HG03060 (cell line): ENCODE results near the gene NAIP.
A peak's percentile ranks its signal among the peaks of the same experiment; 100 is the strongest.
"Not testable (repeated sequence)": the region's sequence is repeated elsewhere in the genome, so short reads cannot be mapped to it uniquely, and the experiment has no call there.

Experiments
- ATAC-seq: cut with Tn5 transposase; IDR thresholded peaks from one replicate; pipeline ENCODE4 v1.9.1; 2021; ENCODE audit warnings: low read depth, moderate number of reproducible peaks; ENCODE audit not compliant: unreplicated experiment

Gene NAIP, protein sequence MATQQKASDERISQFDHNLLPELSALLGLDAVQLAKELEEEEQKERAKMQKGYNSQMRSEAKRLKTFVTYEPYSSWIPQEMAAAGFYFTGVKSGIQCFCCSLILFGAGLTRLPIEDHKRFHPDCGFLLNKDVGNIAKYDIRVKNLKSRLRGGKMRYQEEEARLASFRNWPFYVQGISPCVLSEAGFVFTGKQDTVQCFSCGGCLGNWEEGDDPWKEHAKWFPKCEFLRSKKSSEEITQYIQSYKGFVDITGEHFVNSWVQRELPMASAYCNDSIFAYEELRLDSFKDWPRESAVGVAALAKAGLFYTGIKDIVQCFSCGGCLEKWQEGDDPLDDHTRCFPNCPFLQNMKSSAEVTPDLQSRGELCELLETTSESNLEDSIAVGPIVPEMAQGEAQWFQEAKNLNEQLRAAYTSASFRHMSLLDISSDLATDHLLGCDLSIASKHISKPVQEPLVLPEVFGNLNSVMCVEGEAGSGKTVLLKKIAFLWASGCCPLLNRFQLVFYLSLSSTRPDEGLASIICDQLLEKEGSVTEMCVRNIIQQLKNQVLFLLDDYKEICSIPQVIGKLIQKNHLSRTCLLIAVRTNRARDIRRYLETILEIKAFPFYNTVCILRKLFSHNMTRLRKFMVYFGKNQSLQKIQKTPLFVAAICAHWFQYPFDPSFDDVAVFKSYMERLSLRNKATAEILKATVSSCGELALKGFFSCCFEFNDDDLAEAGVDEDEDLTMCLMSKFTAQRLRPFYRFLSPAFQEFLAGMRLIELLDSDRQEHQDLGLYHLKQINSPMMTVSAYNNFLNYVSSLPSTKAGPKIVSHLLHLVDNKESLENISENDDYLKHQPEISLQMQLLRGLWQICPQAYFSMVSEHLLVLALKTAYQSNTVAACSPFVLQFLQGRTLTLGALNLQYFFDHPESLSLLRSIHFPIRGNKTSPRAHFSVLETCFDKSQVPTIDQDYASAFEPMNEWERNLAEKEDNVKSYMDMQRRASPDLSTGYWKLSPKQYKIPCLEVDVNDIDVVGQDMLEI (N-terminal part only)

DNA sequence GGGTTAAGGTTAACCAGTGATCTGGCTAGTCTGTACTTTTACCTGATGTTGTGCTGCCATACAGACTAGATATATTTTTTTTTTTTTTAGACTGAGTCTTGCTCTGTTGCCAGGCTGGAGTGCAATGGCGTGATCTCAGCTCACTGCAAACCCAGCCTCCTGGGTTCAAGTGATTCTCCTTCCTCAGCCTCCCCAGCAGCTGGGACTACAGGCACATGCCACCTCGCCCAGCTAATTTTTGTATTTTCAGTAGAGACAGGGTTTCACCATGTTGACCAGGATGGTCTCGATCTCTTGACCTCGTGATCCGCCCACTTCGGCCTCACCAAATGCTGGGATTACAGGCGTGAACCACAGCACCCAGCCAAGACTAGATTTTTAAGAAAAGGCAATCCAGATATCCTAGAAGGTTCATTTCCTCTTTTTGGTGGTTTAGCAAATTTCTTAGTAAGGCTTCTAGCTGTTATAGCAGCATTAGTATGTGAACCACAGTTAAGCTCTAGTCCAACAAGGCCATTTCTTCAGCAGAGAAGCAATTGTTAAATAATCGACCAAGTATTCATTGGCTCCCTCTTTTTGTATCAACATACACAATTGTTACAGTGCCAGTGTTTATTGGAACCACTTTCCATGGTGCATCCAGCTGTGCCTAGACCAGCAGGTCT lies at the start of gene NAIP:
NAIP (minus strand) TSS at position 51 of the 665 bp plus-strand sequence. CDS start 12,424 bp downstream, outside the sequence.
- ATAC-seq: not testable (repeated sequence)

DNA sequence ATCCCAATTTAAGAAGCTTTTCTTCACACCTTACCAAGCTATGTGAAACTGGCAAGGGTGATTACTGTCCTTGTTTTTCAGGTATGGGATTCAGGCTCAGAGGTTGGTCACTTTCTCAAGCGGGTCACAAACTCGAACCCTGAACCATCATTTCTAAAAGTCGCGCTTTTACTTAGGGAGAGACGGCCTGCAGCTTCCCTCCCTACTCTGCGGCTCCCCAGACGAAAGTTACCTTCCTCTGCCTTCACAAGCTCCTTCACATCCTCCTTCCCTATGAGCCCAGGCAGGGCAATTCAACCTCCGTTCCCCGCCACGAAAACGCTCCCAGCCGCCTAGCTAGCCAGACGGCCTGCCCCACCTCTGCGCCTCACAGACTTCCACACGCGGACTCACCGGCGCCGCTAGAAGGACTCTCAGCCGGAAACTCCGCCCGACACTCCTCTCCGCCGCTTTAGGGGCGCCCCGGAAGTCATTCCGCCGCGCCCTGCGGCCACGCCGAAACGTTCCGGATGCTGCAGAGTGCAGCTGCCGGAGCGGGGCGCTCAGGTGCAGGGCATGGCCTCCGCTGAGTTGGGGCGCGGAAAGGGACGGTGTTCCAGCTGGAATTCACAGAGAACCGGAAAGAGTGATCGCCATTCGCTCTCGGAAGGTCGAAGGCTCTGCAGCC lies 42.3 kb upstream of the NAIP start, which contains the start of gene GTF2H2:
GTF2H2 (minus strand) TSS at position 415 of the 667 bp plus-strand sequence. CDS start 4,913 bp downstream, outside the sequence.
- peak; percentile 60 for ATAC-seq

DNA sequence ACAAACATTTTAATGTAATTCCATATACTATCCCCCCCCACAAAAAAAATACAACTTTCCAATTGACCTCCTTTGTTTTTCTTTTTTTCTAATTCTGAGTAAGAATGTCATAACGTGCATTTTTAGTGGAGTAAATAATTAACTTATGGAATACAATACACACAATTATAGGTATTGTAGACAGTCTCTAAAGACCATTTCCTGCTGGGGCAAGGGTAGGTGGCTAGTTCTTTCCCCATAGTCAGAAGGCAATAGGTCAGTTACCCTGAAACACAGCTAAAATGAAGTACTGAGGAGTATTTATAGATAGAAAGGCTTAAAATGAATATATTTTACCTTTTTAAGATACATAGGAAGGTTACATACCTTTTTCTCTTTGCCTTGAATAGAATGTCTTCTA lies 36.2 kb upstream of the NAIP start:
- not testable (repeated sequence) for ATAC-seq

DNA sequence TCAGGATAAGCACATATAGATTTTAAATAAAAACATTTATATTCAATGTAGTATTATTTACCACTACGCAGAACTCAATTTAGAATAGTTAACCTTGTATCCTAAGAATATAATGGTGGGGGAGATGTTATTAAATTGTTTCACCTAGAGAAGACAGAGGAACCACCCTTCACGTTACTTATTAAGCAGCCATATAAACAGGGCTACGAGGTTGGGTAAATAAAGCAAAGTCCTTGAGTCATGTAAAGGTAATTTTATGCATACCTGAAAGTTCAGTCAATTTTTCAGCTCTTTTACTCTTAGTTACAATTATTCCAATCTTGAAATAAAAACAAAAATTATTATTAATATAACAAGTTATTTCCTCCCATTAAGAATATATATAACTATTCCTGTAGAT lies 34.3 kb upstream of the NAIP start:
- not testable (repeated sequence) for ATAC-seq

DNA sequence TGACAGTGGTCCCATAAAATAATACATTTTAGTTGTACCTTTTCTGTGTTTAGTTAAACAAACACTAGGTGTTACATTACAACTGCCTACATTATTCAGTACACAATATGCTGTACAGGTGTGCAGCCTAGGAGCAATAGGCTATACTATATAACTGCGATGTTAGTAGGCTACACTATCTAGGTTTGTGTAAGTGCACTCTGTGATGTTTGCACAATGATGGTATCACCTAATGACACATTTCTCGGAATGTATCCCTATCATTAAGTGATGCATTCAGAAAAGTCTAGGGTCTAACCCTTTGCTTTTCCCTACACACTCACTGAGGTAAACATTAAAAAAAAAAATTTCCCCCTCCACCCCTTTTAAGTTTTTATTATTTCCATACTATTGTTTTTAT lies 19.7 kb upstream of the NAIP start:
- not testable (repeated sequence) for ATAC-seq

DNA sequence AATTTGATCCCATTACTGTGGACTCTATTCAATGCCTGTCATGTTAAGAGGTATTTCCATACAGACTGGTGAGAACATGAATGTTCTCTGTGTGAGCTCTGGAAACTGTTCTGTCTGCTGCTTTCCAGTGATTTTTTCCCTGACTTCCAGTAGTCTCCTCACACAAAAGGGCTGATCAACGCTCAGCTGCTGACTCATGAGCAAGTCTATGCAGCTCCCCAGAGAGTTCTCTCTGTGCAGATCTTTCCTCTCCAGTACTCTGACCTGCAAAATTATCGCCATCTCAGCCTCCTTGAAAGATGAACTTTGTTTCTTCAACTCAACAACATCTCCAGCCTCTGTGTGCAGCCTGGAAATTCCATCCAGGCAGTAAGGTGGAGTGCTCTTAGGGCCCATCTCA lies 19.0 kb upstream of the NAIP start:
- not testable (repeated sequence) for ATAC-seq

DNA sequence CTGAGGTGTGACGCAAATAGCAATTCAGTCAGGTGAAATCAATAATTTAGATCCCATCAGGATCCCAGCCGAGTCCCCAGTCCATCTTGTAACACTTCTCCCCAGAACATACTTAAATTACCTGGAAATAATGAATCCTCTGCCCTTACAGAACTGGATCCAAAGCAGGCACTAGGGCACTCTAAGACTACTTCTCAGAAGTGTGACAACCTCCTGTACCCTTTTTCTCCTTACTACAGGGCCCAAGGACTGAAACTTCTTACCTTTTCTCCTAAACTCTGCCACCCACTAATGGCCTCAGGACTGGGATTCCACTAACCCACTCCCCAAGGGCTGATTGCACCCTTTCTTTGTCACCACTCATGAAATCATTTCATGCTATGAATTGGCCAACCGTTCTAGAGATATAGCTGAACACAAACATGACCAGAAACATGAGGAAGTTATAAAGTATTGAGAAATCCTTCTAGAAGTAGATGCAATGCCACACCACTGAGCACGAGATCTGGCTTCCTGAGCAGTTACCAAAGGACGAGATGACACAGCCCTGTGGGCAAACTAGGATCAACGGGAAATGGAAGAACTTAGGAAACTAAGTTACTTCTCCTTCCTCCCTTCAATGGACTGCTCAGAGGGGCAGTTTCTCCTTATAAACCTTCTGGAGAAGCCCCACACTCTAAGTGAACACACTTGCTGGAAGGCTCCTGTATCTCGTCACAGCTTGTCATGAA lies 6.1 kb upstream of the NAIP start:
- not testable (repeated sequence) for ATAC-seq

DNA sequence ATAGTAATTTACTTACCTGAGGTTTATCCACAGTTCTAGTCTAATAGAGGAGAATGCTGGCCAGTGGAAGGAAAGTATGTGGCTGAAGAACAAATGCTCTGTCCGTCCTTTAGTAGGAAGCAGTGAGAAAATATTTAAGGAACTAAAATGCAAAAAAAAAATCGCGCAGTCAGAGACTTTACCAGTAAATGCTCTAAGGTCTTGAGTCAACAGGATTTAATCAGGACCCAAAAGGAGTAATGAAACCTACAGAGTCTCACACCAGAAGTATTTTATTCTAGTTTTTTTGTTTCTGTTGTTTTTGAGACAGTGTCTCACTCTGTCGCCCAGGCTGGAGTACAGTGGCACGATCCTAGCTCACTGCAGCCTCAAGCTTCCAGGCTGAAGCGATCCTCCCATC lies 4.5 kb downstream of the NAIP start:
- ATAC-seq: not testable (repeated sequence)

DNA sequence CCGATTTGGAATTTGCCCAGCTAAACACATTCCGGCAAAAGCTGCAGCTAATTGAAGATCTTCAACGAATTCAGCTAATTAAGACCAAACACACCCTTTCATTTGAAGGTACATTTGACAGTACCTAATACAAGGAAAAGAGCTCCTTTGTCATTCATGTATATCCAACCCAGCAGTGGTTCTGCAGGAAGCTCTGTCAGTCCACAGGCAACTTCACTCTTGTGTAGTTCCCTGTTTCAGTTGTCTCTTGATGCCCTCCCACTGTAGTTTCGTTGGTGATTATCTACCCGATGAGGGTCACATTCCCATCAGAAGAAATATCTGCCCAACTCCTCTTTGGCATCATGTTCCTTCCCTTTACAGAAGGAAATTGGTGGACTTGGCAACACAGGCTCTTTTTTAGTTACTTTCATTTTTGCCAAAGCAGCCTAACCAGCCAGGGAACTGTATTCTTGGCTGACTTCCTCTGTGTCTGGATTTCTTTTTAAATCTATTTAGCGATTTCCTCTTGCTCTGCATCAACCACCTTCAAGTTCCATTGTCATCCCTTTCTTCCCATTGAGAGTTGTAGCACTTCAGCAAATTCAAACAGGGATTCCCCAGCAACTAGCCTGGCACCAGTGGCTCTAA lies 6.6 kb downstream of the NAIP start:
- not testable (repeated sequence) for ATAC-seq

DNA sequence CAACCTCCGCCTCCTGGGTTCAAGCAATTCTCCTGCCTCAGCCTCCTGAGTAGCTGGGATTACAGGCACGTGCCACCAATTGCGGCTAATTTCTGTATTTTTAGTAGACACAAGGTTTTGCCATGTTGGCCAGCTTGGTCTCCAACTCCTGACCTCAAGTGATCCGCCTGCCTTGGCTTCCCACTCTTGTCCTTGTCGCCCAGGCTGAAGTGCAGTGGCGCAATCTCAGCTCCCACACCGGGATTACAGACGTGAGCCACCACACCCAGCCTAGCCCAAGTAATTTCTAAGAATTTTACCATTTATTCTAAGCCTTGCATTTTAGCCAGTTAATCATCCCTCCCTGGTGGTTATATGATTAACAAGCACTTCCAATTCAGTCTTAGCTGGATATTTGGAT lies 11.0 kb downstream of the NAIP start:
- no peak for ATAC-seq

DNA sequence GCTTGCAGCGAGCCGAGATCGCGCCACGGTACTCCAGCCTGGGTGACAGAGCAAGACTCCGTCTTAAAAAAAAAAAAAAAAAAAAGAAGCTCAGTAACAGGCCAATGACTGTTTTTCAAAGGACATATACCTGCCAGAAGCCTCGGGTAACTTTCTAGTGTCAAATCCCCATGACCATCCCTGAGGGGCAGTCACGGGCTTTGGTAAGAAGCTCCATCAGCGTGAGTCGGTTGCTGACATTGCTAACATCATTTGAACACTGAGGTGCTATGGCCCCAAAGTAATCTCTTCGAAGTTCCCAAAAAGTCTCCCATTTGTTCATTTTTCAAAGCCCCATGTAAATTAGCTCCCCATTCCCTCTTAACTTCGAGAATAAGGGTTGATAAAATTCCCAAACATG lies 11.6 kb downstream of the NAIP start:
- ATAC-seq: no peak

DNA sequence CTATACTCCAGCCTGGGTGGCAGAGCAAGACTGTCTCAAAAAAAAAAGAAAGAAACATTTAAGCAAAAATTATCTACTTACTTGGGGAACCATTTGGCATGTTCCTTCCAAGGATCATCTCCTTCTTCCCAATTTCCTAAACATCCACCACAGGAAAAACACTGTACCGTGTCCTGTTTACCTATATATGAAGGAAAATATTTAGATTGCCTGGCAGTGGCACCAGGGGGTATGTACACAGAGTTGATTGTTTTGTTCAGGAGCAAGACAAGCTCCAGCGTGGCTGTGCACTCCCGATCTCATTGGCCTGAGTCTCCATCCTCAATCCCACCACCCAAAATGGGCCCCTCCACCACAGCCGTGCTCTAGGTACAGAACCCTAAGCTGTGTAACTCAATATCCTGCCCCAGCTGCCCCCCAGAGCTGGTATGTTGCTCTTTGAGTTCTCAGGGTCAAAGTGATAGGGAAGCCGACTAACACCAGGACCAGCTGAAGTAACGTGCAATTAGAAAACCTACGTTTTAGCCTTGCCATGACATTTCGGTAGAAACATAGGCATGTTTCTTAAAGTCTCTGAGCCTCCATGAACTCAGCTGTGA lies 13.8 kb downstream of the NAIP start:
- no peak for ATAC-seq

DNA sequence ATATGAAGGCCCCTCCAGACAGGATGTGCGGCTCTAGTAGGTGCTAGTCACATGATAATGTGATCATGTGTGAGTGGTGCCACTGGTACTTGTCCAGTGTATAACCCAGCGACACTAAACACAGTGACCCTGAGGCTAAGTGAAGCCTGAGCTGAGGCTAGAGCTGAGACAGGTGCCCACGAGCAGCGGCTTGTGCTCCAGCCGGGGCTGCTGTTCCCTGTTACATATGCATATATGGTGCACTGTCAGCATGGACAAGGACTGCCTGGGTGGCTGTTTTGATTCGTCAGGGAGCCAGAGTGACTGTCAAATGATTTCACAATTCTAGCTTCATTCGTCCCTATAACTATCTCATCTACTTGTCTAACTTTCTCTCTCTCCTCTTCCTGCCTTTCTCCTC lies 18.2 kb downstream of the NAIP start:
- not testable (repeated sequence) for ATAC-seq

DNA sequence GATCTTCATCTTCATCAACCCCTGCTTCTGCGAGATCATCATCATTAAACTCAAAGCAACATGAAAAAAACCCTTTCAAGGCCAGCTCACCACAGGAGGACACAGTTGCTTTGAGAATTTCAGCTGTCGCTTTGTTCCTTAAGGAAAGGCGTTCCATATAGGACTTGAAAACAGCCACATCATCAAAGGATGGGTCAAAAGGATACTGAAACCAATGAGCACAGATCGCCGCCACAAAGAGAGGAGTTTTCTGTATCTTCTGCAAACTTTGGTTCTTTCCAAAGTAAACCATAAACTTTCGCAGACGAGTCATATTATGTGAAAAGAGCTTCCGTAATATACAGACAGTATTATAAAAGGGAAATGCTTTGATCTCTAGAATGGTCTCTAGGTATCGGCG lies 40.3 kb downstream of the NAIP start:
- ATAC-seq: not testable (repeated sequence)

DNA sequence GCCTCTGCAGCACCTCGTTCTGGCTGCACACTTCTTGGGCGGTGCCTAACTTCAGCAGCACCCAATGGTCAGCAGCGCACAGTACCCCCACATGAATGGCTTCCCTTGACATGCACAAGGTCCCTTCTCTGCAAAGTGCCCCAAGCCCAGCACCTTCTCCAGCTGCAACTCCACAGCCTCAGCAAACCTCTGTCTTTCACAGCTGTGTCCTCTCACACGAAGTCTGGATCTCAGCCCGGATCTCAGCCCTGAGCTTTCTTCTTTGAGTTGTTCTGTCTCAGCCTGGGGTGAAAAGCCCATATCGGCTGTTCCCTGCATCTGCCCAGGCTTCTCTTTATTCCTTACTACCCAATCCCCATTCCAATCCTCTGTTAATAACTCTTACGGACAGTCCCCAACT lies 57.9 kb downstream of the NAIP start:
- not testable (repeated sequence) for ATAC-seq

DNA sequence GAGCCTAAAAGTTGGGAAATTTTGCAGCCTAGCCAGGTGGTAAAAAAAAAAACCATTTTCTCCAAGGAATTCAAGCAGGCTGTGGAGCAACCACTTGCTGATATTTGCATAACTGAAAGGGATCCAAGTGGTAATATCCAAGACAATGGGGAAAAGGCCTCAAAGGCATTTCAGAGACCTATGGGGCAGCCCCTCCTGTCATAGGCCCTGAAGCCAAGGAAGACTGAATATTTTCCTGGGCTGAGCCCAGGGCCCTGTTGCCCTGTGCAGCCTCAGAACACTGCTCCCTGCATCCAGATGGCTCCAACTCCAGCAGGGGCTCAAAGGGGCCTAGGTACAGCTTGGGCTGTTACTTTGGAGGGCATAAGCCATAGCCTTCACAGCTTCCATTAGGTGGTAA lies 60.6 kb downstream of the NAIP start:
- ATAC-seq: not testable (repeated sequence)

DNA sequence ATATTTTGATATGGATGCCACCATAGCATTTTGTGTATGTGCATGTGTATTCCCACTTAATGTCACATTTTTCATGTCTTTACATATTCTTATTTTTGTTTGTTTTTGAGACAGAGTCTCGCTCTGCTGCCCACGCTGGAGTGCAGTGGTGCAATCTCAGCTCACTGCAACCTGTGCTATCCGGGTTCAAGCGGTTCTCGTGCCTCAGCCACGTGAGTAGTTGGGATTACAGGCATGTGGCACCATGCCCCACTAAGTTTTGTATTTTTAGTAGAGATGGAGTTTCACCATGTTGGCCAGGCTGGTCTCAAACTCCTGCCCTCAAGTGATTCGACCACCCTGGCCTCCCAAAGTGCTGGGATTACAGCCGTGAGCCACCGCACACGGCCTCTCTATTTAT lies 72.1 kb downstream of the NAIP start:
- not testable (repeated sequence) for ATAC-seq

DNA sequence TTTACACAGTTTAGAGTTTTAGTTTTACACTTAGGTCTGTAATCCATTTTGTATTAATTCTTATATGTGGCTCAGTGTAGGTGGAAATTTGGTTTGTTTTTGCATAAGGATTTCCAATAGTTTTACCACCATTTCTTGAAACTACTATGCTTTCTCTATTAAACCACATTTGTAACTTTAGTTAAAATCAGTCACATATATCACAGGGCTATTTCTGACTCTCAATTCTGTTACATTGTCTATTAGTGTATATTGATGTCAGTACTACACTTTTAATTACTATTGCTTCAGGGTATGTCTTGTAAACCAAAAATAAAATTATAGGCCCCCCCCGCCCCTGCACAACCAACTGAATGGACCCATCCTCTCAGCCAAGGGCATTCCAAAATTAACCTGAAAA lies 92.6 kb downstream of the NAIP start:
- not testable (repeated sequence) for ATAC-seq
